Omental fat pad (tissue), 4 donors: ENCODE data around the gene HS6ST3. TPM values are rescaled to one million over a fixed set of nuclear protein-coding genes. Genes with fewer than 3 reads are reported as not detected.

Experiments
- ATAC-seq: fragments of 150-250 bp; one replicate; pipeline ENCODE4 v1.9.1; 2016; ENCODE audit warnings: mild to moderate bottlenecking, moderate library complexity; ENCODE audit not compliant: low FRiP score
- DNase-seq: peaks from one replicate; pipeline ENCODE4 v3.0.0-alpha.2; 2019; ENCODE audit warnings: low spot score
- total RNA-seq, 4 donors: library from RNA; depleted of rRNA; stranded (reverse); fragments of >200 nt; gene quantifications; one replicate each; pipeline ENCODE4 v1.1.0, GENCODE V29; 2016
- TF ChIP-seq, protein P1 (sequence below), 3 donors: fragments of 450-650 bp; IDR thresholded peaks; one replicate each; pipeline ENCODE4 v1.5.1; 2016 to 2017; ENCODE audit warnings: antibody characterized with exemption in 3 of 3, mild to moderate bottlenecking in 3 of 3, moderate library complexity in 2 of 3

Gene HS6ST3
- total RNA-seq, 4 donors from 2014 or later: 0.09 to 0.32 (median 0.24) TPM; not detected in 1

DNA sequence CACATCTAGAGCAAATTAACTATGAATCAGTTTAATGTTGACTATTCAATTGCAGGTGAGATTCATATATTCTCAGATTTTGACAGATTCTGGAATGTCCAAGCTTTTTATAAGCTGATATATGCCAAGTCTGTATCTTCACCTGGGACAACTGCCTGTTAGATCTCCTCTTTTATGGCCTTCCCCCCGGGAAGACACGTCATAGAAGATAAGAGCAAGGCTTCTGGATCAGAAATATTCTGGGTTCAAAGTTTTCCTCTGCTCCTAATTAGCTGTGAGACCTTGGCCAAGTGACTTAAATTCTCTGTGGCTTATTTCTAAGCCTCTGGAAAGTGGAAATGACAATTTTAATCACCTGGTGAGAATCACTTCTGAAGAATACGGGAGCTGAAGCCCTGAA is 716.8 kb downstream of the HS6ST3 start:
- TF ChIP-seq, protein P1, sequence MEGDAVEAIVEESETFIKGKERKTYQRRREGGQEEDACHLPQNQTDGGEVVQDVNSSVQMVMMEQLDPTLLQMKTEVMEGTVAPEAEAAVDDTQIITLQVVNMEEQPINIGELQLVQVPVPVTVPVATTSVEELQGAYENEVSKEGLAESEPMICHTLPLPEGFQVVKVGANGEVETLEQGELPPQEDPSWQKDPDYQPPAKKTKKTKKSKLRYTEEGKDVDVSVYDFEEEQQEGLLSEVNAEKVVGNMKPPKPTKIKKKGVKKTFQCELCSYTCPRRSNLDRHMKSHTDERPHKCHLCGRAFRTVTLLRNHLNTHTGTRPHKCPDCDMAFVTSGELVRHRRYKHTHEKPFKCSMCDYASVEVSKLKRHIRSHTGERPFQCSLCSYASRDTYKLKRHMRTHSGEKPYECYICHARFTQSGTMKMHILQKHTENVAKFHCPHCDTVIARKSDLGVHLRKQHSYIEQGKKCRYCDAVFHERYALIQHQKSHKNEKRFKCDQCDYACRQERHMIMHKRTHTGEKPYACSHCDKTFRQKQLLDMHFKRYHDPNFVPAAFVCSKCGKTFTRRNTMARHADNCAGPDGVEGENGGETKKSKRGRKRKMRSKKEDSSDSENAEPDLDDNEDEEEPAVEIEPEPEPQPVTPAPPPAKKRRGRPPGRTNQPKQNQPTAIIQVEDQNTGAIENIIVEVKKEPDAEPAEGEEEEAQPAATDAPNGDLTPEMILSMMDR (IDR thresholded peaks at IDR 0.05): no peak
- DNase-seq (no peak), ATAC-seq (no peak)

DNA sequence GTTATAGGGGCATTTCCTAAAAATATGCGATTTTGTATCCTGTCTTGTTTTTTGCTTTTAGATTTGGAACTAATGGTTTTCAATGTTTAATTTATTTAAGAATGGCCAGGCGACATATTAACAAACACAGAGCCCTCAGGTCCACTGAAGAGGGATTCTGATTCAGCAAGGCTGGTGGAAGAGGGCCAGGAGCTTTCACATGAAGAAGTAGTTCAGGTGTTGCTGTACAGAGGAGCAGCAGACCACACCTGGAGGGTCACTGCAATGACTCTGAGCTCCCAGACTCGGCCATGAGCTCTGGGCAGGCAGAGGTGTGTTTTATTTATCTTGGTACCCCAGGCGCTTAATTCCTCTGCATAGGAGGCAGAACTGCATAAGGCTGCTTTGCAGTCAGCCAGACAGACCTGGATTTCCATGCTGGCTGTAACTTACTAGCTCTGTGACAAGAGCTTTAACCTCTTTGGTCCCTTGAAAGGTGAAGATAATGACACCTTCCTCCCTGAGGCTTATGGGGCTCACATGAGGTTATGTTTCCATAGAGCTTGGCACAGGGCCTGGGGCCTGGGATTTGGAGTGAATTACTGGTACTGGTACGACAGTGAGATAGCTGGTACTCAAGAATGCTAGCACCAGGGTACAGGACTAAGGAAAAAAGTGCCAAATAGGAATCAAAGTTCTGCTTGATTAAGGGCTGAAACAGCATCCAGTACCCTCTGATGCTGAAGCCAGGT is 719.6 kb downstream of the HS6ST3 start:
- TF ChIP-seq, protein P1 (IDR thresholded peaks at IDR 0.05): no peak
- ATAC-seq (no peak), DNase-seq (no peak)

DNA sequence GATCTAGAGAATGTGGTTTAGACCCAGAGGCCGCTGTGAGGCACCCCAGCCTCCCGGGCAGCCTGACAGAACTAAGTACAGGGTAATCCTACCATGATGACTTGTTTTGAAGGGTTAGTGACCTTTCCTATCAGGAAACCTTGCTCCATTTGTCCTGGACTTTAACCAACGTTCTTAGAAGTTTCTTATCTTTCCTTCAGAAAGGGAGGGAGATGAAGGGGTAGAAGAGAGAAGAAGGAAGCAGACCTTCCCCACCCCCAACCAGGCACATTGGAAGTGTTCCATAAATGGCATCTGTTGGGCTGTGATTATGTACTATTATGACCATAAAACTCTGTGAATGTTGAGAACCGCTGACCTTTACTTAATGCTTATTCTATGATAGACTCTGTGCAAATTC is 720.2 kb downstream of the HS6ST3 start:
- ATAC-seq (no peak), DNase-seq (no peak)
- TF ChIP-seq, protein P1 (IDR thresholded peaks at IDR 0.05): no peak

DNA sequence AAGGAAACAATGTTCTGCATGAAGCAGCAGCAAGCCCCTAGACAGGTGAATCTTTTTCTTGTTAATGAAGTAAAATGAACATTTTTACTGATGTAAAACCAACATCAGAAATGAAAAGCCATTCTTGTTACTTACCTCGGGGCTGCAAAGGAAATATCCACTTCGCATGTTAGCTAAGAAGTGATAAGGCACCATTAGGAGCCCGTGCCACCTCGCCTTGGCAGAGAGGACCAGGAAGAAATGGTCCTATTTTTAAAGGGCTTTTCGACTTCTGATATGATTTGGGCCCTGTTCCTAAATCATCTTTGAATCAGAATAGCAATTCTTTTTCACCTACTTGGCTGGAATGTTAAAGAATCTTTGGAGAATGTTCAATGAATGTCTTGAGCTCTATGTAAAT is 721.1 kb downstream of the HS6ST3 start:
- TF ChIP-seq, protein P1 (IDR thresholded peaks at IDR 0.05): no peak
- DNase-seq: no peak
- no peak for ATAC-seq

DNA sequence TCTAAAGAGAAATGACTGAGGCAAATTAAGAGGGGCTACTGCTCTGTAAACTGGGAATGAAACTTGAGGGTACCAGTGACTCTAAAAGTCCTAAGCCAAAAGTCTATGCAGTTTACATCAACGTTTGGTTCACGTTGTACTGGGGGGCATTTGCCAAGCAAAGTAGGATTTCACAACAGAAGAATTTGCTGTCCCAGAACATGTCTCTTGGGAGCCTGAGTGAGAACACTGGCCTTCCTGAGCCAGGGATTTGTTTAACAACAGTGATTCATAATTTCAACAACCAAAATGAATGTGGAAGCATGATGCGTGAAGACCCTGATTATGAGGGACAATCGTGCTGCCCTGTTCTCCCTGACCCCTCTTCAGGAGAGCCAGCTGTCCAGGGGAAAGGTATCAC is 726.4 kb downstream of the HS6ST3 start:
- TF ChIP-seq, protein P1 (IDR thresholded peaks at IDR 0.05): no peak
- DNase-seq: no peak
- no peak for ATAC-seq

DNA sequence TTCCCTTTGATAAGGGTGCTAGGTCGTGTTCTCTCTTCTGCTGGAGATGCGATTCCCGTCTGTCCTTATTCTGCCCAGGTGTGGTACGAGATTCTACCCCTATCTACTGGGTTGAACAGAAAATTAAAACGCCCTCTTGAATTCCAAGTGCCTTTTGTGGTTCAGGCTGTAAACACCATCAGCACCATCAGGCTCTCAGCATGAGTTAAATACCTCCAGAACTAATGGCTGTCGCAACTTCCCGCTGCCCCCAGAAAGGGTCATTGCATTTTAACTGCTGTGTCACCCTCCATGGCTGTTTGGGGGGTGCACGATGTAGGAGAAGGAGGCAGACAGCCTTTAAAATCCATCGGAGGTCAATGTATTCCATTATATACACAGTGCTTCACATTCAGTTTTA is 727.0 kb downstream of the HS6ST3 start:
- TF ChIP-seq, protein P1 (IDR thresholded peaks at IDR 0.05): no peak
- ATAC-seq (no peak), DNase-seq (no peak)

DNA sequence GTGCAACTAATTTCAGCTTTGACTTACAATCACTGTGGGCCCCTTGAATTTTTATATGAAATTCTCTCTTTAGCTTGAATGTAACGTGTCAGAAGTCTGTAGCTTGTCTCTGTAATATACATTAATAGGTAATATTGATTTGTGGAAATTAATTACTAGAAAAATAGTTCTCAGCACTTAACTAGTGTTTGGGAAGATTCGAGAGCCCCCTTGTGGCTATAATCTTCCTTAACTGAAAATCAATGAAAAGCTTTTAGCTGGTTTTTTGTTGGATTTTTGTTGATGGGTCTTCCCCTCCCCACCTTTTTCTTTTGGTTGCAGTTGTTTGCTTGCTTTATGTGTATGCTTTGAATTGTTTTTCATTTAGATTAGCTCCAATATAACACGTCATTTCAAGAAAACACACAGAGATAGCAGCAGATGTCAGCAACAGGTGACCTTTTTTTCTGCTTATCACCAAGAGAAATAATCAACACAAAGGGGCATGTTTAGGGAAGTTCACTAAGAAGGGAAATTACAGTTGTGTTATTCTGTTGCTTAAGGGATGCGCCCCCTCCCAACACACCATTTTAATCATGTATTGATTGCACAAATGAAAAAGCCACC is 727.5 kb downstream of the HS6ST3 start:
- TF ChIP-seq, protein P1 (IDR thresholded peaks at IDR 0.05): no peak
- DNase-seq (no peak), ATAC-seq (no peak)
